ENCODE measurements around the gene SHC1.
A peak's percentile ranks its signal among the peaks of the same experiment; 100 is the strongest.

SHC1 gene, protein sequence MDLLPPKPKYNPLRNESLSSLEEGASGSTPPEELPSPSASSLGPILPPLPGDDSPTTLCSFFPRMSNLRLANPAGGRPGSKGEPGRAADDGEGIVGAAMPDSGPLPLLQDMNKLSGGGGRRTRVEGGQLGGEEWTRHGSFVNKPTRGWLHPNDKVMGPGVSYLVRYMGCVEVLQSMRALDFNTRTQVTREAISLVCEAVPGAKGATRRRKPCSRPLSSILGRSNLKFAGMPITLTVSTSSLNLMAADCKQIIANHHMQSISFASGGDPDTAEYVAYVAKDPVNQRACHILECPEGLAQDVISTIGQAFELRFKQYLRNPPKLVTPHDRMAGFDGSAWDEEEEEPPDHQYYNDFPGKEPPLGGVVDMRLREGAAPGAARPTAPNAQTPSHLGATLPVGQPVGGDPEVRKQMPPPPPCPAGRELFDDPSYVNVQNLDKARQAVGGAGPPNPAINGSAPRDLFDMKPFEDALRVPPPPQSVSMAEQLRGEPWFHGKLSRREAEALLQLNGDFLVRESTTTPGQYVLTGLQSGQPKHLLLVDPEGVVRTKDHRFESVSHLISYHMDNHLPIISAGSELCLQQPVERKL

DNA sequence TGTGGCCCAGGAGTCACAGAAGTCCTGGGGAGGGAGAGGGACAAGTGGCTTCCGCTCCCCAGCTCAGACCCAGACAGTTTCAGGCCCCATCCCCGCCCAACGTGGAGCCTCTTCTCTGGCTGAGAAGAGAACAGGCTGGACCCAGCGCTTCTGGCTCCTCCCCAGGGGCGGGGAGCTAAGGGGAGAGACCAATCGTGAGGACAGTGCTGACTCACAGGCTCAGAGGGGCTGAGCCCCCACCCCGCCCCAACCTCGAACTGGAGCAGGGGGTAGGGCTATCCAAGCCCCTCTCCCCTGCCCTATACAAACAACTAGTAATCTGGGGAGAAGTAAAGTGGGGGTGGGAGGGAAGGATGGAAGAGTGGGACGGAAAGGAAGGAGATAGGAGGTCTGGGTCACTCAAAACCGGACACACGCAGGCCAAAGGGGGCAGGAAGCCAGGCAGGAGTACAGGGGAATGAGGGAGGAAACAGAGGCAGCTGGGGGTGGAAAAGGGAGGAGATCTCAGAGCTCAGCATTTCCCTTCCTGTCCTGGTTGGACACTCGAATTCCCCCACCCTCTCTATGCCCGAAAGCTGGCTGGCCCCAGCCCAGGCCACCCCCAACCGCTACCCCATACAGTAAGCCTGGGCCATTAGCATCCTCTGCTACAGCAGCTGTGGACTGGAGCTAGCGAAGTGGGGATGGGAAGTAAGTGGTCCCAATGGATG, at the start of gene SHC1:
Gene SHC1 (minus strand): TSS at position 117 of the 710 bp plus-strand sequence. CDS start 221 bp downstream, outside the sequence.
- DNase-seq (ENCODE audit: low spot score) = peak; percentile 38

DNA sequence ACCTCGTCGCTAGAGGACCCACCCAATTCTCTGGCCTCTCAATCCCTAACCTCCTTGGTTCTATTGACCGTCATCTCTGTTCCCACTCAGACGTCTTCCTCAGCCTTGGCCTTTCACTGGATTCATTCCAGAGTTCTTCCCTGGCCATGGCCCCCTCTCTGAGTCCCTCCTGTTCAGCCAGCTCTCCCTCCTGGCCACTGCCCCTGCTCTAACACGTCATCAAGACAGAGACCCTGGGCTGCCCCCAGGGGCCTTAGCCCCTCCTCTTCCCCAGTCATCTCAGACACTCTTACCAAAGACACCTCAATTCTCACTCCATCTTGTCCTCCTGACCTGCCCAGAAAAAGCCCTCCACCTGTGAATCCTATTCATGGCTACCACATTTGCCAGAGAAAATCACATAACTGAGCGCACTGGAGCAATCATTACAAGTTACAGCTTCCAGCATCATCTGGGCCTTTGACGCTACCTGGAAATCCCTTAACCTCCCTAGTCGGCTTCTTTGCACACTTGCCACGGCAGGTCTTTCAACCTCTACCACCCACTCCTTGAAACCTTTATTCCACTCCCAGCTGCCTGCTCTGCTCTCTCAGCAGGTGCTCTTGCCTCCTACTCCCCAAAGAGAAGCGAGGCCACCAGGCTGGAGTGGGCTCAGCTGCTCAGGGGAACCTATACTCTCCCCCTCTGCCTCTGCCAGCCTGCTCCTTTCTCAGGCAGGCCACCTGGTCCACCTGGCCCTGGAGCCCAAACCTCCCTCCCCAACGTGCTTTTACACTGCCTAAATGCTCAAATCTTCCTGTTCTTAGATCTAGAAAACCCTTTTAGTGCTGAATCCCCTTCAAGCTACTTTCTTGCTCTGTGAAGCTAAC, 49.1 kb upstream of the SHC1 start:
- DNase-seq (ENCODE audit: low spot score) = no peak

DNA sequence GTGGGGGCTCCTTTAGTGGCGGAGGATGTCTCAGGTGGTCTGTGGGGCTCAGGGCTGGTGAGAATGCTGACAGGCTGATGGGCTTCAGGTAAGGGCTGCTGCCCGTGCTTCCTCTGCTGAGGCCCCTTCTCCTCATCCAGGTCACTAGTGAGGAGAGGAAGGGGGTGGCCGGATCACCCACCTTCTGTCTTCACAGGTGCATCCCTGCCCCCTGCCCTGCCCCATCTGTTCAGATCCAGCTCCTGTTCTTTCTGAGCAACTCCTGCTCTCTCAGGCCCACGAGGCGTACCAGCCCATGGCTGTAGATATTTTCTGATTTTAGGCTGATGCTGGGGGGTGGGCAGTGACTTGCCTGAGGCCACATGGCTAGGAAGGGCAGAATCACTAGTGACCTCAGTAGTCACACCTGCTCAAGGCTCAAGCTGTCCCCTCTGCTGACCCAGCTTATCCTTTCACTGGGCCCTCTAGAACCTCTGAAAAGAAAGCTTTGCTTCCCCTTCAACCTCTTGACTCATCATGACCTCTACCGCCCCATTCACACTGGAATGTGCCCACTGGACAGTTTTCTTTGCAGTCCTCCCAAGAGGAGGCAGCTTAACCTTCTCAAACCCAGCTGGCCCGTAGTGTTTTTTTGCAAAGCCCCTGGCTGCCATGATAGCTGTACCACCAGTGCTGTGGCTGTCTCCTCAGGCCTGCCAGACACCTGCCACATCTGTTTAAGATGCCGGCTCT, 48.2 kb upstream of the SHC1 start:
- no peak for DNase-seq (ENCODE audit: low spot score)

DNA sequence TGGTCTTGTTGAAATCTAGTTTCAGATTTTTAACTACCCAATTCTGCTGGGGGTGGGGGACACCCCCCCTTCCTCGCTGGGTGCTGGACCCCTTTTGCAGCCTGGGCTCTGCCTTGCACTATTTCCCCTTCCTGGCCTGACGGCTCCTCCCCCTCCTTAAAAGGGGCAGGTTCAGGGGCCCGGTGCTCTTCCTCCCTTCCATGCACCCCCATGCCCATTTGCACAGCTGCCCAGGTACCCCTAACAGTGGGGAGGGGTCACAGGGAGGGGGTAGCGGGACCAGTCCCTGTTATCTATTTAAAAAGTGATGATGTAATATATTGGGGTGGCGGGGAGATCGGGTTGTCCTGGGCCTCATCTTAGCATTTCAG, 47.4 kb upstream of the SHC1 start:
- no peak for DNase-seq (ENCODE audit: low spot score)

DNA sequence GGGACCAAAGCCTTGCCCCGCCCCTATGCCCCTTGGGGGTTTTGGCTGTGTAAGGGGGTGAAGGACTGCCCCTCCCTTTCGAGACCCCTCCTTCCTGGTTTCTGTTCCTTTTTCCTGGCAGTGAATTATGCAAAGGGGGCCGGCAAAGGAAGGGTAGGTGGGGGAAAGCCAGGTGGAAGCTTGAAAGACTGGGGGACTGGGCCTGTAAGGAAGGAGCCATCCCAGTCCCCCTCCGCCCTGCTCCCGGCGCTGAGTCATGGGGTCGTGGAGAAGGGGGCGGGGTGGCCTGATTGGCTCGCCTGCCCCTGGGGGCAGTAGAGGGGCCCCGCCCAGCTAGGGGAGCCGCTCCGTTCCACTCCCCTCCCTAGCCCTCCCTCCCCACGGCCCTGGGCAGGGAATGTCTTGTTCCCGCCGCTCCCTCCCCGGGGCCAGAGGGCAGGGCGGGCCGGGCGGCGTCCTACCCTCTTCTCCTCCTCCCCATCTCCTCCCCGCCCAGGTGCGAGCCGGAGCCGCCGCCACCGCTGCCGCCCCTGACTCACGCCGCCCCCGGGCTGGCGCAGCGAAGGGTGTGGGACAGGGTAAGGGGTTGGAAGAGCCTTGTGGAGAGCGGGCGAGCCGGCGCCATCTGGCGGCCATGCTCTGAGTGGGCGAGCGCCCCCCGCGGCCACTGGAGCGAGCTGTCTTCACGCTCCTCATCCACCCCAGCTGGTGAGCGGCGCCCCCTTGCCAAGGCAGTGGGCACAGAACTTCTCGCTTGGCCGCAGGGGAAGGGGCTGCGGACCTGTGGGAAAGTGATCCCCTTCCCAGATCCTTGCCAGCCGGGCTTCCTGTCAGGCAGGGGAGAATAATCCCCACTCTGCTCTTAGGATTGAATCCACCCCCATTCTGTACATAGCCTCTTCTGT, 46.7 kb upstream of the SHC1 start:
- DNase-seq (ENCODE audit: low spot score) = peak; percentile 92

DNA sequence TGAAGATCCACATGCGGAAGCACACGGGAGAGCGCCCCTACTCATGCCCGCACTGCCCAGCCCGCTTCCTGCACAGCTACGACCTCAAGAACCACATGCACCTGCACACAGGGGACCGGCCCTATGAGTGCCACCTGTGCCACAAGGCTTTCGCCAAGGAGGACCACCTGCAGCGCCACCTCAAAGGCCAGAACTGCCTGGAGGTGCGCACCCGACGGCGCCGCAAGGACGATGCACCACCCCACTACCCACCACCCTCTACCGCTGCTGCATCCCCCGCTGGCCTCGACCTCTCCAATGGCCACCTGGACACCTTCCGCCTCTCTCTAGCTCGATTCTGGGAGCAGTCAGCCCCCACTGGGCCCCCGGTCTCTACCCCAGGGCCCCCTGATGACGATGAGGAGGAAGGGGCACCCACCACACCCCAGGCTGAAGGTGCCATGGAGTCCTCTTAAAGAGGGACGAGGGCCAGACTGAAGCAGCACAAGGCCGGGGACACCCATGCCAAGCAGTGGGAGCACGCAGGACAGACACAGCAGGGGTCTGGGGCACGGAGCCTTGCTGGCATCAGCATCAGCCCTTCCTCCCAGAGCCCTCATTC, 45.8 kb upstream of the SHC1 start:
- DNase-seq (ENCODE audit: low spot score) = no peak

DNA sequence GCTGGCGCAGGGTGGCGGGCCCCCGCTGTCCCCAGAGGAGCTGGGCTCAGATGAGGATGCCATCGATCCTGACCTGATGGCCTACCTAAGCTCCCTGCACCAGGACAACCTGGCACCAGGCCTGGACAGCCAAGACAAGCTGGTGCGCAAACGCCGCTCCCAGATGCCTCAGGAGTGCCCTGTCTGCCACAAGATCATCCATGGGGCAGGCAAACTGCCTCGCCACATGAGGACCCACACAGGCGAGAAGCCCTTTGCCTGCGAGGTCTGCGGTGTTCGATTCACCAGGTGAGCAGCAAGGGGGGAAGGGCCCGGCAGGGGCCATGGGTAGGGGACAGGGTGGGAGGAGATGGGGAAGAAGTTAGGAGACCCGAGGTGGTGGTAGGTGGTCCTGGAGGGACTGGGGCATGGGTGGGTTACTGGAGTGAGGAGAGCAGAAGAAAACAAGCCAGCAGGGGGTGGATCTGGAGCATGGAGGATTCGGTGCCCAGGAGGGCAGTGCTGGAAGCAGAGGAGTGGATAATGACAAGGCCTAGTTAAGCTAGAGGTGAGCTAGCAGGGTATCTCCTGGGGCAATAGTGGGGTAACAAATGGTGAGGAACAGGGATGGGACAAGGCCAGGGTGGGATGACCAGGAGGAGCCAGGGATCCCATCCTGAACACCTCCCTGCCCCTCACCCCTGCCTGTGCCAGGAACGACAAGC, 45.1 kb upstream of the SHC1 start:
- DNase-seq (ENCODE audit: low spot score) = no peak

DNA sequence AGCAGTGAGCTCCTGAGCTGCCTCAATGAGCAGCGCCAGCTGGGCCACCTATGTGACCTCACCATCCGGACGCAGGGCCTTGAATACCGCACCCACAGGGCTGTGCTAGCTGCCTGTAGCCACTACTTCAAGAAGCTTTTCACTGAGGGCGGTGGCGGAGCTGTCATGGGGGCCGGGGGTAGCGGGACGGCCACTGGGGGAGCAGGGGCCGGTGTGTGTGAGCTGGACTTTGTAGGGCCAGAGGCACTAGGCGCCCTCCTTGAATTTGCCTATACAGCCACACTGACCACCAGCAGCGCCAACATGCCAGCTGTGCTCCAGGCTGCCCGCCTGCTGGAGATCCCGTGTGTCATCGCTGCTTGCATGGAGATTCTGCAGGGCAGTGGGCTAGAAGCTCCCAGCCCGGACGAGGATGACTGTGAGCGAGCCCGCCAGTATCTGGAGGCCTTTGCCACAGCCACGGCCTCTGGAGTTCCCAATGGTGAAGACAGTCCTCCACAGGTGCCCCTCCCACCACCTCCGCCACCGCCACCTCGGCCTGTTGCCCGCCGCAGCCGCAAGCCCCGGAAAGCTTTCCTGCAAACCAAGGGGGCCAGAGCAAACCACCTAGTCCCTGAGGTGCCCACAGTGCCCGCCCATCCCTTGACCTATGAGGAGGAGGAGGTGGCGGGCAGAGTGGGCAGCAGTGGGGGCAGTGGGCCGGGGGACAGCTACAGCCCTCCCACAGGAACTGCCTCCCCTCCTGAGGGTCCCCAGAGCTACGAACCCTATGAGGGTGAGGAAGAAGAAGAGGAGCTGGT, 44.4 kb upstream of the SHC1 start:
- DNase-seq (ENCODE audit: low spot score) = no peak

DNA sequence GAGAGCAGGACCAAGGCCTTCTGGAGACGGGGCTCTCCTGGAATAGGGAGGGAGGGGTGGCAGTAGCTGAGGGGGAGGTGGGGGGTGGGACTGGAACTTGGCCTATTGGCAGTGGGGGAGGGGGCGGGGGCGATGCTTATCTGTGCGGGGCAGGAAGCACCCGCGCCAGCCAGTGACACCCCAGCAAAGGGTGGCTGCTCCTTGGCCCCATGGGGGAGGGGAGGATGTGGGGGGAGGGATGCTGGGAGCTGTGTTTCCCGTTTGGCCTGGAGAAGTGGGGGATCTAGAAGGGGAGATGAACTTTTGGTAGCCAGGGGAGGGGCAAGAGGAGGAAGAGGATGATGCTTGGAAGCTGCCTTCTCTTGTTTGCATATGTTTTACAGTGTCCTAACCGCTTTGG, 43.1 kb upstream of the SHC1 start:
- DNase-seq (ENCODE audit: low spot score) = peak; percentile 30

DNA sequence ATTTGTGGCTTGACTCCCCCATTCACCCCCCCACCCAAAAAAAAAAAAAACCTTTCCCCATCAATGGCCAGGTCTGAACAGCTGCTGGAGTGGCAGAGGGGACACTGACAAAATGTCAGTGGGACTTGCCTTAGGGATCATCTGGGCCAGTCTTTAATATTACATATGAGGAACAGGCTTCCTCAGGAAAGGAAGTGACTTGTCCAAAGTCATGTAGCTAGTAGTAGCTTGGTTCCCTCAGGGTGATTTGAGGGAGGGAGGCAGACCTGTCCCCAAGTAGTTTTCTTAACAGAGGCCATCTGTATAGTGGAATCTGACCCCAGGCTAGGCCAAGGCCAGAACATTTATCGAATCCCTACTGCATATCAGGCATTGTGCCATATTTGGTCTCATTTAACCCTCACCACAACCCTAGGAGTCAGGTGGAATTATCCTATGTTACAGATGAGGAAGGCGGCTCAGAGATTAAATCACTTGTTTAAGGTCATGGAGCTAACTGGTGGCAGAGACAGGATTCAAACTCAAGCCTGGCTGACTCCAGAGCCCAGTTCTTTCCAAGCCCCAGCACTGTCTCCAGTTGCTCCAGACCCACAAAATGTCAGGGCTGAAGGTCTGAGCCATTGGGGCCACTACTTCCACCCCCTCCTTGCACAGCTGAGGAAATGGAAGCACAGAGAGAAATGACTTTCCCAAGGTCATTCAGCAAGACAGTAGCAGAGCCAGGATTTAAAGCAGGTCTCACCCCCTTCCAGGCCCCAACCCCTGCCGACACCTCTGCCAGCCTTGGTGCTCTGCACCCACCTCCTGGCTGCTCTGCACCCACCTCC, 42.4 kb upstream of the SHC1 start:
- DNase-seq (ENCODE audit: low spot score) = no peak

DNA sequence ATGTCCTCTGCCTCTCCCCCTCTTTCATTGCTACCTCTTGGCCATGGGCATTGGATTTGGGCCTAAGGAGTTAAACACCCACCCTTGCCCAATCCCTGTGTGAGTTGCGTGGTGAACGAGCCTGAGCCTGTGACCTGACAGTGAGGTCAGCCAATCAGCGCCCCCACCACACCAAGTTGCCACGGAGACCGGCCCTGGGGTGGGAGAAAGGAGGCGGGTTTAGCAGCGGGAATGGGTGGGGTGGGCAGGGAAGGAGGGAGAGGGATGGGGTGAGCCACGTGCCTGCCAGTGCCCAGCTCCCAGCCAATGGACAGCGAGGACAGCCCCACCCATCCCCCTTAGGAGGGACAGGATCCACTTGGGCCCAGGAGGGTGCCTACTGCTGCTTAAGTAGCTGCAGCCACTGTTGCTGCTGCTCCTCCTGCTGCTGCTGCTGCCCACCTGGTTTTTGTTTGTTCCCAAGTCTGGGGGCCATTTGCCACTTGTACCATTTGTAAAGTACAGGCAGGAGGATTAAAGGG, 41.5 kb upstream of the SHC1 start:
- DNase-seq (ENCODE audit: low spot score) = peak; percentile 37

DNA sequence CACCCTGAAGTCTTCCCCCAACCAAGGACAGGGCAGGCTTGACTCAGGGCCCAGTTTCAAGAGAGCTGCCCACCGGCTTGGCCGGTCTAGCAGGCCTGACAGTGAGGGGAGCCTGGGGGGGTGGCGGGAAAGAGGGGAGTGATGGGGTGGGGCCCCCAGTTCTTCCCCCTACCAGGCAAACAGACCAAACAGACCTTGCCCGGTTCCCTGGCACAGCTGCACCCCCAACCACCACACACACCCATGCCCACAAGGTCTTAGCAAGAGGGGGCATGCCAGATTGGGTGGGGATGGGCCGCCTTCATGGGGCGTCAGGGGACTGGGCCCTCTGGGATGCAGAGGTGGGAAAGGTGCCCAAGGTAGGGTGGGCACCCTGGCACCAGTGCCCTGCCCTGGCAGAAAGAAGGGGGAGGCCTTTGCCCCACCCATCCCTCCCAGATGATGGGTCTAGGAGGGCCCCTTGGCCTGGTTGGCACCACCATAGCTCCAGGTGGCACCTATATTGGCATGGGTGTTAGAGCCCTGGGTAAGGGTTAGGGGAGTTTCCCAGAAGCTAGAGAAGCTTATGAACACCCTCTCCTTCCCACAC, 41.0 kb upstream of the SHC1 start:
- no peak for DNase-seq (ENCODE audit: low spot score)

DNA sequence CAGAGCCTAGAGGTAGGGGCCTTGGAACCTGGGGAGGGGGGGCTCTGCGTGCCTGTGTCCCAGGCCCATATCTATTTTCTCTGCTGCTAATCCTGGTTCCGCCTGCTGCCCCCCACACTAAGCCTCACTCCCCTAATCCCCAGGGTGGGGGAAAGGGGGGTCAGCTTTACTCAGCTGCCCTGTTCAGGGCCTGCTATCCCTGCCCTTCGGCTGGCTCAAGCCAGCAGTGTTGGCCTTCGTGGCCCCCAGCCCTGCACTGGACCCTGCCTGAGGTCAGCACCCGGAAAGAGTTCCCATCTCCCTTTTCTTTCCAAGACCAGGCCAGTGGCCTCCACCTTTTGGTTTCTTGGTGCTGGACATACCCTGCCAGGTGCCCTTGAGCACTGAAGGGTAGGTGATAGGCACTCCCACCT, 40.5 kb upstream of the SHC1 start:
- DNase-seq (ENCODE audit: low spot score) = no peak

DNA sequence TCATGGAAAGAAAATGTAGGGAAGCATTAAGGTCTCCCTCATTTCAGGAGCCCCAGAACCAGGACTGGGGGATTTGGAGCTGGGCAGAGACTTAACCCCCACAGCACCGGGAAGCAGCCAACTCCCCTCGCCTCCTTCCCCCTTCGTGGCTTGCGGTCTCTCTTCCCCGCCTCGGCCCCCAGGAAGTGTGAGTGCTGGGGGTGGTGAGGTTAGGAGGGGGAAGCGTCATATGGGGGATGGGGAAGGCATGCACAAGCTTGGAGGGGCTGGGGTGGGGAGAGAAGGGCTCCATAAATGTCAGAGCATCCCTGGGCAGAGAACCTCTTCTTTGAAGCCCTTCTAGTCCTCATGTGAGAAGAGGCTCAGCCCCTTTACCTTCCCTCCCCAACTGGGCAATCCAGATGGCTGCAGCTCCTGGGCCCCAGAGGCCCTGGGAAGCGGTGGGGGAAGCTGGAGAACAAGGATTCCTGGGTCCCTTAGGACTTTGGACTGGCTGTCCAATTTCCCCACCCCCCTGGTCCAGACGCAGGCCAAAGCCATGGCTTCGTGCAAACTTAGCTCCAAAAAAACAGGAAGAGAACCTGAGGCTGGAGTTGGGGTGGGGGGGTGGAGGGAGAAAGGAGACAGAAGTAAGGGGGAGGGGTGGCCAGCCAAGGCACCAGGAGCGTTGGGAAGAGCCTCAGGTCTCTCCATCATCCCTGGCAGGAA, 39.8 kb upstream of the SHC1 start:
- DNase-seq (ENCODE audit: low spot score) = no peak

DNA sequence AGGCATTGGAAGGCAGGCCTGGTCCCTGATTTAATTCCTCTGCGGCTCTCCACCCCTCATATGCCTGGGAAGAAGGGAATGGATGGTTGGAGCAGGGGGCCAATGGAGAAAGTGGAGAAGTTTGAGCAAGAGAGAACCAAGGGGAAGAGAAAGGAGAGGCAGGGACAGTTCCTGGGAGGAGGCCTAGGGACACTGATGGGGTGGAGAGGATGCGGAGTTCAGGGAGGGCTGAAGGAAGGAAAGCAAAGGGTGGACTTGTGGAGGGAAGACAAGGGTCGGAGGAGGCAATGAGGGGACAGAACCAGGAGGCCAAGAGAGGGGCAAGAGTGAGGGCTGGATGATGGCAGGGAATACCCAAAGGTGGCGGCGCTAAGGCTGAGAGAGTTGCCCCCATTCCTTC, 39.2 kb upstream of the SHC1 start:
- DNase-seq (ENCODE audit: low spot score) = no peak

DNA sequence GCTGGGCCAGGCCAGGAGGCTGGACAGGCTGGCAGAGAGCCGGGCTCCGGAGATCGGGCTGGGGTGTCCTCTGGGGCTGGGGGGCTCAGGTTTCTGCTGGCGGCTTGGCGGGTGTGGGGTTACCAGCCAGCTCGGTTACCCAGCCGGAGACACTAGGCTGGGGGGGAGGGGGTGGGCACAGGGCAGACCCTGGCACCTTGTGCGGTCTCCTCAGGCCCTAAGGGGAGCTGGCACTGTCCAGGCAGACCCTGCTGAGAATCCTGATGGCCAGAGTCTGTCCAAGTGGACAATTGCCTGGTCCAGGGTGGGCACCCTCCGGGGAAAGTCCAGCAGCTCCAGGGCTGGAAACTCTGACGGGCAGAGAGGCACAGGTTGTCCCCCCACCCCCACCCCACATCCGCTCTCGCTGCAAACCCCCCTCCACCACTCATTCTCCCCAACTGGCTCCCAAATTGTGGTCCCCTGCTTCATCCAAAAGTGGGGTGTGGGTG, 38.7 kb upstream of the SHC1 start:
- no peak for DNase-seq (ENCODE audit: low spot score)
